T follicular helper cell (primary cell): ENCODE measurements around the gene CBX8.
A peak's percentile ranks its signal among the peaks of the same experiment; 100 is the strongest.

Source experiments
- DNase-seq: peaks from one replicate; pipeline ENCODE4 v3.0.0-alpha.2; 2020; ENCODE audit warnings: low read depth
- total RNA-seq, 2 experiments: gene quantifications; one replicate each; lab custom pipeline; 2026; lab: John Stamatoyannopoulos, UW

CBX8 gene
- total RNA-seq: 1.9 to 2.8 reads per million in 2 experiments

GRCh38 chr17:79796763-79797491 is at the start of gene CBX8:
TSS of gene CBX8 (minus strand) at chr17:79797077. CDS start at chr17:79796998, 79 bp downstream.
- DNase-seq: peak; percentile 98

GRCh38 chr17:79845601-79845949 is 48.7 kb upstream of the CBX8 start:
- no peak for DNase-seq

- no peak for DNase-seq
These were observed 48.2 kb upstream of the CBX8 start for GRCh38 chr17:79844869-79845600.

- DNase-seq: no peak
These were observed 47.2 kb upstream of the CBX8 start for GRCh38 chr17:79843816-79844800.

GRCh38 chr17:79843474-79843815 is 46.6 kb upstream of the CBX8 start:
- DNase-seq: no peak

- no peak for DNase-seq
These were observed 46.0 kb upstream of the CBX8 start for GRCh38 chr17:79842656-79843473.

- no peak for DNase-seq
These were observed 45.3 kb upstream of the CBX8 start for GRCh38 chr17:79842136-79842655.

- DNase-seq: no peak
These were observed 44.7 kb upstream of the CBX8 start for GRCh38 chr17:79841369-79842135.

GRCh38 chr17:79840989-79841286 is 44.1 kb upstream of the CBX8 start:
- DNase-seq: no peak

GRCh38 chr17:79840269-79840988 is 43.6 kb upstream of the CBX8 start:
- no peak for DNase-seq

- DNase-seq: peak; percentile 89
These were observed 42.7 kb upstream of the CBX8 start, which contains the start of gene CBX4 for GRCh38 chr17:79839356-79840268. TSS of gene CBX4 (minus strand) at chr17:79839440. CDS start at chr17:79839251, 189 bp downstream.

GRCh38 chr17:79838522-79839274 is 41.8 kb upstream of the CBX8 start:
- DNase-seq: no peak

- DNase-seq: no peak
These were observed 41.1 kb upstream of the CBX8 start for GRCh38 chr17:79837888-79838521.

GRCh38 chr17:79836972-79837887 is 40.4 kb upstream of the CBX8 start:
- no peak for DNase-seq

- no peak for DNase-seq
These were observed 39.7 kb upstream of the CBX8 start for GRCh38 chr17:79836510-79836971.

GRCh38 chr17:79835953-79836509 is 39.2 kb upstream of the CBX8 start:
- no peak for DNase-seq
